Heart left ventricle (tissue), 13 donors: ENCODE results near the gene TNIK.

Source experiments
- POLR2A ChIP-seq, 2 donors: fragments of 450-650 bp; IDR thresholded peaks; one replicate each; pipeline ENCODE4 v1.6.1; 2017; ENCODE audit warnings: antibody characterized with exemption in 2 of 2, mild to moderate bottlenecking in 2 of 2, moderate library complexity in 2 of 2
- TF ChIP-seq, protein P1 (sequence below), 12 donors: fragments of 200-600 bp; sonication (generic) in 4 of 12; IDR thresholded peaks; one replicate each; pipeline versions ENCODE4 v1.5.0 to v1.8.0; 2018 to 2022; ENCODE audit warnings: antibody characterized with exemption in 12 of 12, mild to moderate bottlenecking in 5 of 12
- donor health status: ischemic (EF 13 %, LVEDD 7.1; RV severe dilation, severe dysfunction).
- donor health status: DM: no; HTN: yes; CAD: no.
- donor health status: DM: no; HTN: no; CAD: no.
- donor health status: ischemic (EF 25% LVEDD 6.9; RV normal size, moderate dysfunction).
- donor health status: ischemic (EF 25% LVEDD 5.7; RV mildly dilated, moderate dysfunction).
- donor health status: ischemic (EF 35%, LVEDD 5.7; RV mildly dilated, moderate dysfunction).
- donor health status: nonischemic (EF 11% LVEDD 7.7; RV severe dilation, severe dysfunction).
- donor health status: DM: yes; HTN: yes; CAD: no.
- donor health status: PGD.
- donor health status: ischemic (EF 29% LVEDD 5.4; RV normal size, mild dysfunction).
- donor health status: nonischemic (EF 23%, LVEDD 6.1; RV moderate dilation, normal function).

- TF ChIP-seq, protein P1, sequence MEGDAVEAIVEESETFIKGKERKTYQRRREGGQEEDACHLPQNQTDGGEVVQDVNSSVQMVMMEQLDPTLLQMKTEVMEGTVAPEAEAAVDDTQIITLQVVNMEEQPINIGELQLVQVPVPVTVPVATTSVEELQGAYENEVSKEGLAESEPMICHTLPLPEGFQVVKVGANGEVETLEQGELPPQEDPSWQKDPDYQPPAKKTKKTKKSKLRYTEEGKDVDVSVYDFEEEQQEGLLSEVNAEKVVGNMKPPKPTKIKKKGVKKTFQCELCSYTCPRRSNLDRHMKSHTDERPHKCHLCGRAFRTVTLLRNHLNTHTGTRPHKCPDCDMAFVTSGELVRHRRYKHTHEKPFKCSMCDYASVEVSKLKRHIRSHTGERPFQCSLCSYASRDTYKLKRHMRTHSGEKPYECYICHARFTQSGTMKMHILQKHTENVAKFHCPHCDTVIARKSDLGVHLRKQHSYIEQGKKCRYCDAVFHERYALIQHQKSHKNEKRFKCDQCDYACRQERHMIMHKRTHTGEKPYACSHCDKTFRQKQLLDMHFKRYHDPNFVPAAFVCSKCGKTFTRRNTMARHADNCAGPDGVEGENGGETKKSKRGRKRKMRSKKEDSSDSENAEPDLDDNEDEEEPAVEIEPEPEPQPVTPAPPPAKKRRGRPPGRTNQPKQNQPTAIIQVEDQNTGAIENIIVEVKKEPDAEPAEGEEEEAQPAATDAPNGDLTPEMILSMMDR (IDR thresholded peaks at IDR 0.05), result no peak
- no peak for TF ChIP-seq POLR2A (IDR thresholded peaks at IDR 0.05)
These were observed 208.4 kb downstream of the TNIK start for GRCh38 chr3:171251835-171252234.
